Measurements from ENCODE around the gene DSC2.

- TF ChIP-seq CTCF (IDR thresholded peaks at IDR 0.05; ENCODE audit: extremely low read depth in 1 of 2, insufficient read depth in 1 of 2, low read depth in 1 of 2, low read length in 2 of 2) (no peak), EZH2 (IDR thresholded peaks at IDR 0.05; ENCODE audit: borderline replicate concordance, low read depth, low read length, severe bottlenecking) (no peak), POLR2AphosphoS5 (IDR thresholded peaks at IDR 0.05; ENCODE audit: insufficient read depth, low read depth, low read length) (no peak), MYC (IDR thresholded peaks at IDR 0.05; ENCODE audit: low read depth, low read length) (no peak), GATA2 (IDR thresholded peaks at IDR 0.05; ENCODE audit: insufficient read depth, insufficient read length, low read depth, low read length) (no peak), POLR2A (IDR thresholded peaks at IDR 0.05; ENCODE audit: low read depth, low read length) (no peak), JUN (IDR thresholded peaks at IDR 0.05; ENCODE audit: borderline replicate concordance, insufficient read depth, insufficient read length, low read depth) (no peak), FOS (IDR thresholded peaks at IDR 0.05; ENCODE audit: borderline replicate concordance, insufficient read depth, low read length) (no peak), MAX (IDR thresholded peaks at IDR 0.05; ENCODE audit: insufficient read depth, insufficient read length) (no peak)
Measured at GRCh38 chr18:31103423-31103822, 1.2 kb upstream of the DSC2 start.
